Kidney tubule cell (primary cell): ENCODE data around the gene NOL7.
A peak's percentile ranks its signal among the peaks of the same experiment; 100 is the strongest.

Experiments used
- DNase-seq: peaks from one replicate; pipeline ENCODE4 v3.0.0-alpha.2; 2018; ENCODE audit warnings: low spot score

The NOL7 gene

GRCh38 chr6:13614926-13615791 is at the start of gene NOL7:
TSS of gene NOL7 (plus strand) at chr6:13615335. CDS start at chr6:13615359, 24 bp downstream.
- peak; percentile 98 for DNase-seq

- DNase-seq, result no peak
Measured at GRCh38 chr6:13565921-13566320, 49.2 kb upstream of the NOL7 start.

GRCh38 chr6:13566500-13566899 is 48.6 kb upstream of the NOL7 start:
- no peak for DNase-seq

- no peak for DNase-seq
Measured at GRCh38 chr6:13568970-13569369, 46.2 kb upstream of the NOL7 start.

GRCh38 chr6:13572240-13572639 is 42.9 kb upstream of the NOL7 start:
- no peak for DNase-seq

GRCh38 chr6:13572951-13573654 is 42.0 kb upstream of the NOL7 start:
- no peak for DNase-seq

GRCh38 chr6:13573669-13574110 is 41.4 kb upstream of the NOL7 start:
- peak; percentile 71 for DNase-seq

GRCh38 chr6:13574149-13574570 is 41.0 kb upstream of the NOL7 start:
- DNase-seq, result peak; percentile 95

GRCh38 chr6:13574571-13575376 is 40.4 kb upstream of the NOL7 start, which contains the start of gene SIRT5:
TSS of gene SIRT5 (plus strand) at chr6:13574601. CDS start at chr6:13584111, 9,510 bp downstream.
- DNase-seq, result peak; percentile 89

GRCh38 chr6:13575377-13575775 is 39.8 kb upstream of the NOL7 start:
- no peak for DNase-seq

GRCh38 chr6:13576017-13576416 is 39.1 kb upstream of the NOL7 start:
- DNase-seq, result no peak

GRCh38 chr6:13577926-13578325 is 37.2 kb upstream of the NOL7 start:
- no peak for DNase-seq

GRCh38 chr6:13579911-13580310 is 35.2 kb upstream of the NOL7 start:
- DNase-seq, result no peak

GRCh38 chr6:13581700-13582229 is 33.4 kb upstream of the NOL7 start:
- no peak for DNase-seq

- peak; percentile 7 for DNase-seq
Measured at GRCh38 chr6:13586603-13587542, 28.3 kb upstream of the NOL7 start.

GRCh38 chr6:13589801-13590200 is 25.3 kb upstream of the NOL7 start:
- DNase-seq, result no peak

- DNase-seq, result no peak
Measured at GRCh38 chr6:13590574-13591153, 24.5 kb upstream of the NOL7 start.

GRCh38 chr6:13591205-13591921 is 23.8 kb upstream of the NOL7 start:
- no peak for DNase-seq

- no peak for DNase-seq
Measured at GRCh38 chr6:13593103-13593502, 22.0 kb upstream of the NOL7 start.

GRCh38 chr6:13593720-13594119 is 21.4 kb upstream of the NOL7 start:
- no peak for DNase-seq
